Caco-2 (cell line): ENCODE data around the gene PSMC5. TPM values are rescaled to one million over a fixed set of nuclear protein-coding genes. Genes with fewer than 3 reads are reported as not detected.
"Not testable (repeated sequence)": the region's sequence is repeated elsewhere in the genome, so short reads cannot be mapped to it uniquely, and the experiment has no call there.

Experiments used
- BruUV-seq: library from RNA; stranded (reverse); fragments of 400-500 nt; replicated peaks from 2 replicates; lab custom pipeline; 2021; lab: Mats Ljungman, UMichigan
- CTCF ChIA-PET: fragments of 300-600 bp; sonication (Branson Sonifier 250); formaldehyde crosslinking; loops from one replicate; lab custom pipeline; 2022; ENCODE audit warnings: antibody characterized with exemption; lab: Charles Lee
- POLR2A ChIA-PET: fragments of 300-600 bp; sonication (Branson Sonifier 250); formaldehyde crosslinking; loops from one replicate; lab custom pipeline; 2022; ENCODE audit warnings: antibody characterized with exemption; lab: Charles Lee
- DNase-seq, 2 experiments: peaks; one replicate each; pipeline versions ENCODE4 v3.0.0 to v3.0.0-alpha.2; 2020 to 2022
- H3K27me3 ChIP-seq: replicated peaks from 2 replicates; pipeline ENCODE4 v1.6.0; 2011; ENCODE audit warnings: low read length; ENCODE audit not compliant: control insufficient read depth, insufficient read depth
- H3K36me3 ChIP-seq: 2 replicates; pipeline ENCODE4 v1.5.1; 2011; ENCODE audit warnings: low read length; ENCODE audit not compliant: control insufficient read depth, insufficient read depth
- H3K4me1 ChIP-seq: fragments of 250-450 bp; sonication (Bioruptor Pico); 2 replicates; pipeline ENCODE4 v1.5.1; 2020; ENCODE audit warnings: mild to moderate bottlenecking
- H3K4me3 ChIP-seq: 2 replicates; pipeline ENCODE4 v1.5.1; 2011; ENCODE audit warnings: low read depth, mild to moderate bottlenecking, control low read depth, low read length
- H3K9me3 ChIP-seq: fragments of 250-450 bp; sonication (Bioruptor Pico); 2 replicates; pipeline ENCODE4 v1.5.1; 2020; ENCODE audit warnings: mild to moderate bottlenecking, moderate library complexity
- H3K27ac Mint-ChIP-seq: one replicate; pipeline ENCODE4 v1.8.0; 2022; ENCODE audit warnings: mixed read lengths; ENCODE audit not compliant: unreplicated experiment
- H3K27me3 Mint-ChIP-seq: one replicate; pipeline ENCODE4 v1.8.0; 2022; ENCODE audit warnings: mixed read lengths; ENCODE audit not compliant: insufficient read depth, unreplicated experiment
- H3K36me3 Mint-ChIP-seq: one replicate; pipeline ENCODE4 v1.8.0; 2022; ENCODE audit warnings: mild to moderate bottlenecking, mixed read lengths; ENCODE audit not compliant: insufficient read depth, unreplicated experiment
- H3K4me1 Mint-ChIP-seq: one replicate; pipeline ENCODE4 v1.8.0; 2022; ENCODE audit warnings: low read depth, mixed read lengths; ENCODE audit not compliant: unreplicated experiment
- H3K4me3 Mint-ChIP-seq: one replicate; pipeline ENCODE4 v1.8.0; 2022; ENCODE audit warnings: mild to moderate bottlenecking, moderate library complexity, mixed read lengths; ENCODE audit not compliant: unreplicated experiment
- H3K9me3 Mint-ChIP-seq: one replicate; pipeline ENCODE4 v1.8.0; 2022; ENCODE audit warnings: mixed read lengths; ENCODE audit not compliant: unreplicated experiment
- intact Hi-C: fragments of 100-400 bp; cut with micrococcal nuclease; formaldehyde crosslinking; loops from one replicate; pipeline ENCODE4 v1.10.0; 2022; ENCODE audit not compliant: unreplicated experiment
- total RNA-seq: library from RNA; stranded (reverse); gene quantifications from 2 replicates; pipeline ENCODE4 v1.2.3, GENCODE V29; 2022
- TF ChIP-seq, protein P1 (sequence below), 2 experiments: fragments of 200-600 bp in 1 of 2; IDR thresholded peaks; 1 replicate in 1 of 2; 2 replicates in 1 of 2; pipeline versions ENCODE4 v1.5.1 to v1.8.0; 2011 to 2022; ENCODE audit warnings: antibody characterized with exemption in 1 of 2, control low read depth in 1 of 2, inconsistent platforms in 1 of 2, low read depth in 1 of 2, low read length in 1 of 2, mild to moderate bottlenecking in 1 of 2, moderate library complexity in 1 of 2; ENCODE audit not compliant: insufficient read depth in 1 of 2, severe bottlenecking in 1 of 2, unreplicated experiment in 1 of 2

Gene PSMC5
- total RNA-seq, 1 experiment from 2014 or later, result 197 TPM

DNA sequence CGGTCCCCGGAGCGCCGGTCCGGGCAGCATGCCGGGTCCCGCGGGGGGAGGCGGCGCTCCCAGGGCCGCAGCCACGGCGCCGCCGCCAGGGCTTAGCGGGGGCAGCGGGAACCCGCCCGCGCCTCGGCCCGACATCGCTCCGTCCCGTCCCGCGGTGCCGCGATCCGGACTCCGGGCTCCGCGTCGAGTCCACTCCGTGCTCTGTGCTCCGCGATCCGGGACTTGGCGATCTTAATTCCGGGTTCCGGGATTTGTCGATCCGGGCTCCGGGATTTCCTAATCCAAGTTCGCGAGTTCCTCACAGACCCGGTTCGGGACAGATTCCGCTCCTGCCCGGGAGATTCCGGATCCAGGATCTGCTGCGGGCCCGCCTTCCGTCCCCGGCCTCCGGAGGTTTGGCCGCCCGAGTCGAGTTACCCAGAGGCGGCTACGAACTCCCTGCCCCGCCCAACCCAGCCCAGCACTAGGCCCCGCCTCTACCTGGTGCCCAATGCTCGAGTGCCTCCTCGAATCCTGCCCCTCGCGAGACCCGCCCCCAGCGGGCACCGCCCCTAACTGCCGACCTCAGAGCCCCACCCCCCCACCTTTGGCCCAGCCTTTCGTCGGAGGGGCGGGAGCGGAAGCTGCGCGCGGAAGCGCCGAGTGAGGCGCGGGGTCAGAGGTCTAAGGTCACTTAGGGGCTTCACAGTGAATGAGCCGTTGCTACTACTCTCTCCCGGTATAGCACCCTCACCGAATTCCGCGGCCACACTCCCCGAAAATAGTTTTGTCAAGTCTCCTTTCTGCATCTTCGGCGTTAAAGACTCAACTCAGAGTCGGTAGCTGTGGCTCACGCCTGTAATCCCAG, 15.5 kb downstream of the PSMC5 start, which contains the start of gene SMARCD2:
TSS of gene SMARCD2 (minus strand) at position 146 of the 847 bp plus-strand sequence. CDS start at position 135, 11 bp downstream.
- H3K4me3 Mint-ChIP-seq, result peak within 1 kb of the TSS; percentile 99
- peaks cover 32% of the 10 kb centered on the region for H3K36me3 Mint-ChIP-seq
- TF ChIP-seq, protein P1, sequence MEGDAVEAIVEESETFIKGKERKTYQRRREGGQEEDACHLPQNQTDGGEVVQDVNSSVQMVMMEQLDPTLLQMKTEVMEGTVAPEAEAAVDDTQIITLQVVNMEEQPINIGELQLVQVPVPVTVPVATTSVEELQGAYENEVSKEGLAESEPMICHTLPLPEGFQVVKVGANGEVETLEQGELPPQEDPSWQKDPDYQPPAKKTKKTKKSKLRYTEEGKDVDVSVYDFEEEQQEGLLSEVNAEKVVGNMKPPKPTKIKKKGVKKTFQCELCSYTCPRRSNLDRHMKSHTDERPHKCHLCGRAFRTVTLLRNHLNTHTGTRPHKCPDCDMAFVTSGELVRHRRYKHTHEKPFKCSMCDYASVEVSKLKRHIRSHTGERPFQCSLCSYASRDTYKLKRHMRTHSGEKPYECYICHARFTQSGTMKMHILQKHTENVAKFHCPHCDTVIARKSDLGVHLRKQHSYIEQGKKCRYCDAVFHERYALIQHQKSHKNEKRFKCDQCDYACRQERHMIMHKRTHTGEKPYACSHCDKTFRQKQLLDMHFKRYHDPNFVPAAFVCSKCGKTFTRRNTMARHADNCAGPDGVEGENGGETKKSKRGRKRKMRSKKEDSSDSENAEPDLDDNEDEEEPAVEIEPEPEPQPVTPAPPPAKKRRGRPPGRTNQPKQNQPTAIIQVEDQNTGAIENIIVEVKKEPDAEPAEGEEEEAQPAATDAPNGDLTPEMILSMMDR (IDR thresholded peaks at IDR 0.05; ENCODE audit: insufficient read depth in 1 of 2, low read depth in 1 of 2, low read length in 1 of 2, severe bottlenecking in 1 of 2, unreplicated experiment in 1 of 2), result no peak

DNA sequence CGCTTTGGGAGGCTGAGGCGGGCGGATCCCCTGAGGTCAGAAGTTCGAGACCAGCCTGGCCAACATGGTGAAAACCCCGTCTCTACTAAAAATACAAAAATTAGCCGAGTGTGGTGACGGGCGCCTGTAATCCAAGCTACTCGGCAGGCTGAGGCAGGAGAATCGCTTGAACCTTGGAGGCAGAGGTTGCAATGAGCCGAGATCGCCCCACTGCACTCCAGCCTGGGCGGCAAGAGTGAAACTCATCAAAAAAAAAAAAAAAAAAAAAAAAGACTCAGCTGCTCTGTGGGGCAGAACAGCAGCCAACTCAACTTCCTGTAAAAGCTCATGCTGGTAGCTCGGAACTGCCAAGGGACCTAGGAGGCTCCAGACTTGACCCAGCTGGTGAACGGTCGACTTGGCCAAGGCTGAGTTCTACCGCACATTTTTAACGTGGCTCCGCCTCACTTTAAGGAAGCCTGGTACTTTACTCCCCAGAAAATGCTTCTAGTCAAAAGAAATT, 16.2 kb downstream of the PSMC5 start:
- ChIA-PET CTCF (interaction anchor here (0.8 to 1.0 kb wide), 2 partner anchors 9 to 49 kb away, joined by 3 read pairs; no protein-coding TSS in a partner anchor), POLR2A (interaction anchor here (0.7 to 1.5 kb wide), 4 partner anchors 17 to 101 kb away, joined by 3 to 18 read pairs (median 4); partner anchors contain the start of genes CCDC47 and DDX42)
- BruUV-seq, result TSS peak; percentile 89
- H3K4me1 Mint-ChIP-seq, result peaks cover 33% of the 10 kb centered on the region
- peak overlapping the region; percentile 87 for H3K27ac Mint-ChIP-seq
- not testable (repeated sequence) for DNase-seq, H3K9me3 ChIP-seq, H3K27me3 Mint-ChIP-seq, H3K27me3 ChIP-seq, H3K9me3 Mint-ChIP-seq, H3K36me3 ChIP-seq
- intact Hi-C loops, result loop anchor here (2.0 to 10.0 kb wide), 2 partner anchors 69 to 219 kb away; partner anchors contain the start of genes DDX42 and MAP3K3
- peaks cover 17% of the 10 kb centered on the region for H3K4me1 ChIP-seq
- peaks cover 37% of the 10 kb centered on the region for H3K36me3 Mint-ChIP-seq
- peak overlapping the region; percentile 95 for H3K4me3 ChIP-seq
- H3K4me3 Mint-ChIP-seq, result peak overlapping the region; percentile 99

More for the DNA sequence above, 15.5 kb downstream of the PSMC5 start, which contains the start of gene SMARCD2:
- peak; percentile 99 for DNase-seq
- Histone ChIP-seq H3K4me1 (peaks cover 15% of the 10 kb centered on the region), H3K27me3 (no peaks in the 10 kb centered on the region), H3K9me3 (no peaks in the 10 kb centered on the region), H3K36me3 (peaks cover 5% of the 10 kb centered on the region), H3K4me3 (peak within 1 kb of the TSS; percentile 95)
- Mint-ChIP-seq H3K27me3 (no peaks in the 10 kb centered on the region), H3K27ac (peak within 1 kb of the TSS; percentile 87), H3K9me3 (no peaks in the 10 kb centered on the region), H3K4me1 (peaks cover 28% of the 10 kb centered on the region)
- BruUV-seq, result TSS peak; percentile 31
- CTCF ChIA-PET, result interaction anchor here (0.8 to 1.0 kb wide), 2 partner anchors 8 to 50 kb away, joined by 3 read pairs; no protein-coding TSS in a partner anchor
- POLR2A ChIA-PET, result interaction anchor here (0.7 to 1.5 kb wide), 3 partner anchors 16 to 101 kb away, joined by 3 to 18 read pairs (median 3); partner anchors contain the start of genes CCDC47 and DDX42
- intact Hi-C loops, result loop anchor here (1.0 to 10.0 kb wide), 3 partner anchors 15 to 218 kb away; partner anchors contain the start of genes DDX42, FTSJ3, MAP3K3 and PSMC5

DNA sequence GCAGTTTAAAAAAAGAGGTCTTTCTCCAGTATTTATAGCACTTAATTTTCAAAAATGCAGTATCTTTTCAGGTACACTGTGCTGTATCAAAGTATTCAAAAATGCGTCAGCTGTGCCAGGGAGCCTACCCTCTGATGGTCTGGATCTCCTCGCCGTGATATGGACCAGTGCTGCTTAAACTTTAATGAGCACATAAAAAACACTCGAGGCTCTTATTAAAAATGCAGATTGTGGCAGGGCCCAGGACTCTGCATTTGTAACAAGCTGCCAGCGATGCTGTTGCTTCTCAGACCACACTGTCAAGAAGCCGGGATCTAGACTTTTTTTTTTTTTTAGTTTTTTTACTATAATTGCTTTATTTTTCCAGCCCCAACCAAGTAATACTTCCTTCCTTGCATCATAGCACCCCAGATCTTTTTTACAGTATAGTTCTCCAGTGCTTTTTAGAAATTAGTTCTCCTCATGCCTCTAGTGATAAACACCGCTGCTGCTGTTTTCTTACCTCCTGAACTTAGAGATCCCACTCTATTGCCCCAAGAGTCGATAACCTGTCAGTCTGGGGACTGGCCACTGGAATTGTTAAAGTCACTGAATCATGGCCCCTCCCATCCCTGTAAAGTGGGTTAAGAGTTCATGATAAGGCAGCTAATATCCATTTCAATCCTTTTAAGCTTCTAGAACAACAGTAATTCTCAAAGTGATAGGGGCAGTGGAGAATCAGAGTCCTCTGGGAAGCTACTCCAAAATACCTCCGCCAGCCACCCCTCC, 16.9 kb downstream of the PSMC5 start:
- H3K36me3 Mint-ChIP-seq, result peaks cover 37% of the 10 kb centered on the region
- peaks cover 18% of the 10 kb centered on the region for H3K4me1 ChIP-seq
- H3K4me3 ChIP-seq, result peak overlapping the region; percentile 5; the same call in 1 of the 2 replicates
- peak overlapping the region; percentile 87 for H3K27ac Mint-ChIP-seq
- no peaks in the 10 kb centered on the region for H3K9me3 ChIP-seq
- H3K27me3 ChIP-seq, result no peaks in the 10 kb centered on the region
- peak overlapping the region; percentile 99 for H3K4me3 Mint-ChIP-seq
- H3K27me3 Mint-ChIP-seq, result no peaks in the 10 kb centered on the region
- CTCF ChIA-PET, result interaction anchor here (0.8 kb wide), 1 partner anchor 49 kb away, joined by 3 read pairs; no protein-coding TSS in a partner anchor
- POLR2A ChIA-PET, result interaction anchor here (0.7 to 1.5 kb wide), 3 partner anchors 27 to 102 kb away, joined by 3 to 18 read pairs (median 5); partner anchors contain the start of genes CCDC47 and DDX42
- no TSS peak for BruUV-seq
- TF ChIP-seq, protein P1 (IDR thresholded peaks at IDR 0.05; ENCODE audit: insufficient read depth in 1 of 2, low read depth in 1 of 2, low read length in 1 of 2, severe bottlenecking in 1 of 2, unreplicated experiment in 1 of 2), result no peak
- no peak for DNase-seq
- H3K36me3 ChIP-seq, result peaks cover 3% of the 10 kb centered on the region
- no peaks in the 10 kb centered on the region for H3K9me3 Mint-ChIP-seq
- peaks cover 27% of the 10 kb centered on the region for H3K4me1 Mint-ChIP-seq
- intact Hi-C loops, result loop anchor here (2.0 to 10.0 kb wide), 2 partner anchors 69 to 219 kb away; partner anchors contain the start of genes DDX42 and MAP3K3
